HL-60 (cell line): ENCODE measurements around the gene LATS1.

Experiments used
- DNase-seq, 2 experiments: peaks; one replicate each; pipeline ENCODE4 v3.0.0-alpha.2; 2010 to 2020; ENCODE audit warnings: low read depth in 1 of 2, low spot score in 1 of 2
- H3K27ac ChIP-seq: fragments of 250-450 bp; sonication (Bioruptor Pico); replicated peaks from 2 replicates; pipeline ENCODE4 v1.5.1; 2020; ENCODE audit warnings: mild to moderate bottlenecking, moderate library complexity
- H3K27me3 ChIP-seq: fragments of 250-450 bp; sonication (Bioruptor Pico); 2 replicates; pipeline ENCODE4 v1.5.1; 2021; ENCODE audit warnings: mild to moderate bottlenecking, moderate library complexity; ENCODE audit not compliant: insufficient read depth, poor library complexity, severe bottlenecking
- H3K4me3 ChIP-seq: replicated peaks from 2 replicates; pipeline ENCODE4 v1.5.1; 2011; ENCODE audit warnings: mild to moderate bottlenecking, control low read depth, low read length; ENCODE audit not compliant: insufficient read depth
- GABPA ChIP-seq: IDR thresholded peaks from 2 replicates; pipeline ENCODE4 v1.6.1; 2012; ENCODE audit warnings: low read depth
- POLR2AphosphoS5 ChIP-seq: IDR thresholded peaks from 2 replicates; pipeline ENCODE4 v1.6.1; 2012; ENCODE audit warnings: low read depth
- SPI1 ChIP-seq: IDR thresholded peaks from 2 replicates; pipeline ENCODE4 v1.6.1; 2012; ENCODE audit warnings: low read depth, mild to moderate bottlenecking, borderline replicate concordance
- TF ChIP-seq, protein P1 (sequence below): IDR thresholded peaks from one replicate; pipeline ENCODE4 v1.5.1; 2011; ENCODE audit warnings: low read length, control low read depth, inconsistent platforms; ENCODE audit not compliant: insufficient read depth
- TF ChIP-seq, protein P2 (sequence below): IDR thresholded peaks from 2 replicates; pipeline ENCODE4 v1.6.1; 2012; ENCODE audit warnings: low read depth; ENCODE audit not compliant: insufficient replicate concordance

The LATS1 gene

GRCh38 chr6:149696901-149697300, 21.0 kb downstream of the LATS1 start:
- Histone ChIP-seq H3K27me3 (no peaks in the 10 kb centered on the region), H3K4me3 (no peak overlapping the region), H3K27ac (no peak overlapping the region)
- no peak for DNase-seq
- TF ChIP-seq, protein P1, sequence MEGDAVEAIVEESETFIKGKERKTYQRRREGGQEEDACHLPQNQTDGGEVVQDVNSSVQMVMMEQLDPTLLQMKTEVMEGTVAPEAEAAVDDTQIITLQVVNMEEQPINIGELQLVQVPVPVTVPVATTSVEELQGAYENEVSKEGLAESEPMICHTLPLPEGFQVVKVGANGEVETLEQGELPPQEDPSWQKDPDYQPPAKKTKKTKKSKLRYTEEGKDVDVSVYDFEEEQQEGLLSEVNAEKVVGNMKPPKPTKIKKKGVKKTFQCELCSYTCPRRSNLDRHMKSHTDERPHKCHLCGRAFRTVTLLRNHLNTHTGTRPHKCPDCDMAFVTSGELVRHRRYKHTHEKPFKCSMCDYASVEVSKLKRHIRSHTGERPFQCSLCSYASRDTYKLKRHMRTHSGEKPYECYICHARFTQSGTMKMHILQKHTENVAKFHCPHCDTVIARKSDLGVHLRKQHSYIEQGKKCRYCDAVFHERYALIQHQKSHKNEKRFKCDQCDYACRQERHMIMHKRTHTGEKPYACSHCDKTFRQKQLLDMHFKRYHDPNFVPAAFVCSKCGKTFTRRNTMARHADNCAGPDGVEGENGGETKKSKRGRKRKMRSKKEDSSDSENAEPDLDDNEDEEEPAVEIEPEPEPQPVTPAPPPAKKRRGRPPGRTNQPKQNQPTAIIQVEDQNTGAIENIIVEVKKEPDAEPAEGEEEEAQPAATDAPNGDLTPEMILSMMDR, result no peak
- TF ChIP-seq SPI1 (no peak), POLR2AphosphoS5 (no peak), GABPA (no peak)
- TF ChIP-seq, protein P2, sequence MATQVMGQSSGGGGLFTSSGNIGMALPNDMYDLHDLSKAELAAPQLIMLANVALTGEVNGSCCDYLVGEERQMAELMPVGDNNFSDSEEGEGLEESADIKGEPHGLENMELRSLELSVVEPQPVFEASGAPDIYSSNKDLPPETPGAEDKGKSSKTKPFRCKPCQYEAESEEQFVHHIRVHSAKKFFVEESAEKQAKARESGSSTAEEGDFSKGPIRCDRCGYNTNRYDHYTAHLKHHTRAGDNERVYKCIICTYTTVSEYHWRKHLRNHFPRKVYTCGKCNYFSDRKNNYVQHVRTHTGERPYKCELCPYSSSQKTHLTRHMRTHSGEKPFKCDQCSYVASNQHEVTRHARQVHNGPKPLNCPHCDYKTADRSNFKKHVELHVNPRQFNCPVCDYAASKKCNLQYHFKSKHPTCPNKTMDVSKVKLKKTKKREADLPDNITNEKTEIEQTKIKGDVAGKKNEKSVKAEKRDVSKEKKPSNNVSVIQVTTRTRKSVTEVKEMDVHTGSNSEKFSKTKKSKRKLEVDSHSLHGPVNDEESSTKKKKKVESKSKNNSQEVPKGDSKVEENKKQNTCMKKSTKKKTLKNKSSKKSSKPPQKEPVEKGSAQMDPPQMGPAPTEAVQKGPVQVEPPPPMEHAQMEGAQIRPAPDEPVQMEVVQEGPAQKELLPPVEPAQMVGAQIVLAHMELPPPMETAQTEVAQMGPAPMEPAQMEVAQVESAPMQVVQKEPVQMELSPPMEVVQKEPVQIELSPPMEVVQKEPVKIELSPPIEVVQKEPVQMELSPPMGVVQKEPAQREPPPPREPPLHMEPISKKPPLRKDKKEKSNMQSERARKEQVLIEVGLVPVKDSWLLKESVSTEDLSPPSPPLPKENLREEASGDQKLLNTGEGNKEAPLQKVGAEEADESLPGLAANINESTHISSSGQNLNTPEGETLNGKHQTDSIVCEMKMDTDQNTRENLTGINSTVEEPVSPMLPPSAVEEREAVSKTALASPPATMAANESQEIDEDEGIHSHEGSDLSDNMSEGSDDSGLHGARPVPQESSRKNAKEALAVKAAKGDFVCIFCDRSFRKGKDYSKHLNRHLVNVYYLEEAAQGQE, result no peak

GRCh38 chr6:149694921-149695320, 23.0 kb downstream of the LATS1 start:
- no peaks in the 10 kb centered on the region for H3K27me3 ChIP-seq
- no peak for DNase-seq
- TF ChIP-seq SPI1, result no peak
- TF ChIP-seq POLR2AphosphoS5, result no peak
- TF ChIP-seq, protein P1, result no peak
- TF ChIP-seq, protein P2, result no peak
- TF ChIP-seq GABPA, result no peak
- H3K4me3 ChIP-seq, result no peak overlapping the region
- H3K27ac ChIP-seq, result no peak overlapping the region

- H3K27me3 ChIP-seq, result no peaks in the 10 kb centered on the region
- TF ChIP-seq SPI1 (no peak), GABPA (no peak), POLR2AphosphoS5 (no peak)
- TF ChIP-seq, protein P1, result no peak
- no peak overlapping the region for H3K27ac ChIP-seq
- no peak for DNase-seq
- no peak overlapping the region for H3K4me3 ChIP-seq
Observed at GRCh38 chr6:149691201-149691600, 26.7 kb downstream of the LATS1 start.

GRCh38 chr6:149686230-149686629, 31.7 kb downstream of the LATS1 start:
- H3K27ac ChIP-seq, result no peak overlapping the region
- H3K27me3 ChIP-seq, result no peaks in the 10 kb centered on the region
- TF ChIP-seq, protein P1, result no peak
- TF ChIP-seq, protein P2, result no peak
- TF ChIP-seq SPI1 (no peak), POLR2AphosphoS5 (no peak), GABPA (no peak)
- DNase-seq, result no peak
- H3K4me3 ChIP-seq, result no peak overlapping the region
